PC-9 (cell line): ENCODE results near the gene AFF4.

Experiments
- CTCF ChIP-seq: fragments of 200-600 bp; sonication (generic); conservative IDR thresholded peaks from 2 replicates; pipeline ENCODE4 v1.6.1; 2017; ENCODE audit warnings: mixed run types, antibody characterized with exemption, mild to moderate bottlenecking, moderate library complexity
- EZH2 ChIP-seq: fragments of 200-600 bp; sonication (generic); IDR thresholded peaks from 2 replicates; pipeline ENCODE4 v1.8.0; 2017; ENCODE audit warnings: antibody characterized with exemption, low read depth

- TF ChIP-seq CTCF (no peak), EZH2 (no peak)
These were observed 97.6 kb downstream of the AFF4 start for GRCh38 chr5:132865668-132866341.
